NCI-H345 treated with DMSO at 0.1 percent for 48 hours (cell line): ENCODE results near the gene TBC1D22A.

Source experiments
- DNase-seq: peaks from one replicate; lab custom pipeline; 2025; ENCODE audit not compliant: unreplicated experiment; lab: John Stamatoyannopoulos, UW

The TBC1D22A gene

DNA sequence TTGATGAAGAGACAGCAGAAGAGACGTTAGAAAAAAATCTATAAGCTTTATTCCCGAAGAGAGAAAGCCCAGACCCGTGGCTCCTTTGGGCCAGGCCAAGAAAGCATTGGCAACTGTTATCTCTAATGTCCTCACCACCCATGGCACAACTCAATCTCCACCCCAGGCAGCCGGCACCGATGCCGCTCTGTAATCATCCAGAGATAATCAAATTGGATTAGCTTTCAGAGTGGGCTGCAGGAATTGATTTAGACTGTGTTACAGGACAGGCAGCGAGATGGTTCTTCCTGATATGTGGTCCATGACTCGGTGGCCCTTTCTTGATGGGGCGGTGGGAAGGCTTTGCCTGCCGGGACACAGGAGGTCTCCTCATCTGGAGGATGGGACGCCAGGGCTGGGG is 383.9 kb downstream of the TBC1D22A start:
- DNase-seq, result no peak

DNA sequence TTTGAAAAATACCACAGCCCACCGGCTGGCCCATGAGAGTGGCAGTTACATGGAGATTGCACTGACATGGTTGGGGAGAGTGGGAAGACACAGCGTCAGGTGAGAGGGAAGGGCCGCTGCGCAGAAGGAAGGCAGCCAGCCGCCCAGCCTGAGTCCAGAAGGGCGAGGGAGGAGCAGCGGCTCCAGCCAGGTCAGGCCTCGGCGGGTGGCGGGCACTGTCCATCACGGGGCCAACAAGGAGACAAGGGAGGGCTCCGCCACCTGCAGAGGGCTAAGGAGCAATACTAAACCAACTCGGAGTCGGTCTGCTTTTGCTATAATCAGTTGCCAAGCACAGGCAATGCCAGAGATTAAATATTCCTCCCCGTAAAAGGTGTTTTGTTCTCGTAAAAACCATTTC is 384.5 kb downstream of the TBC1D22A start:
- no peak for DNase-seq

DNA sequence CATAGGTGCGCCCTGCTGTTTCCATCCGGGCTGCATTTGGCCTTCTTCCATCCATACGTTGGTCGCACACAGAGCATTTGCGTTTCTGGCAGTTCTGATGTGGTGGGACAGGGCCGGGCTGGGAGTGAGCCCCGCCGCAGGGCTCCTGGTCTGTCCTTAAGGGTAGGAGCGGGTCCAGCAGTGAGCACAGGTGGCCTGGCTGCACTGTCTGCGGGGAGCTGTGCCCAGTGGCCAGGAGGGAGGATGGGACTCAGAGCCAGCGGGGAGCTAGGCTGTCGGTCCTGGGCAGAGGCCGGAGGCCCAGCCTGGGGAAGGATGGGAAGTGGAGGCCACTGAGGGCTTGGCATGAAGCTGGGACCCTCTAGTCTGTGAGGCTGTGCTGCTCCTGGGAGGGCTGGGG is 385.1 kb downstream of the TBC1D22A start:
- DNase-seq, result no peak

GRCh38 chr22:47148510-47148909 is 386.1 kb downstream of the TBC1D22A start:
- no peak for DNase-seq

GRCh38 chr22:47148956-47149728 is 386.7 kb downstream of the TBC1D22A start:
- no peak for DNase-seq

GRCh38 chr22:47149976-47150375 is 387.5 kb downstream of the TBC1D22A start:
- no peak for DNase-seq

DNA sequence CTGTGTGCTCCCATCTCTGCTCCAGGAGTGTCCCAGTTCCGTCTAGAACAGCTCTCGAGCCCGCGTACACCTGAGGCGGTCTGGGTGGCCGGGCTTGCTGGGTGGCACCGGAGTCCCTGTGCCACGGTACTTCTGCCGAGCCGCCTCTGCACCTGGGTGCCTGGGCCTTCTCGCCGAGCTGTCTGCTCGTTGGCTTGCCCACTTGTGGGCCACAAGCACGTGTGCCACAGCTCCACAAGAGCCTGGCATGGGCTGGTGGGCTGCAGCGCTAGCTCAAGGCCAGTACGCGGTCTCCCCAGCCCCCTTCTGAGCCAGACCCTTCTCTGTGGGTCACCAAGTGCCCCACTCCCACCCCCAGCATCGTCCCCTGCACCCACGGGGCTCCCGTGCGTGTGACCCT is 388.0 kb downstream of the TBC1D22A start:
- DNase-seq, result no peak

- no peak for DNase-seq
These were observed 388.6 kb downstream of the TBC1D22A start for GRCh38 chr22:47151064-47151463.

DNA sequence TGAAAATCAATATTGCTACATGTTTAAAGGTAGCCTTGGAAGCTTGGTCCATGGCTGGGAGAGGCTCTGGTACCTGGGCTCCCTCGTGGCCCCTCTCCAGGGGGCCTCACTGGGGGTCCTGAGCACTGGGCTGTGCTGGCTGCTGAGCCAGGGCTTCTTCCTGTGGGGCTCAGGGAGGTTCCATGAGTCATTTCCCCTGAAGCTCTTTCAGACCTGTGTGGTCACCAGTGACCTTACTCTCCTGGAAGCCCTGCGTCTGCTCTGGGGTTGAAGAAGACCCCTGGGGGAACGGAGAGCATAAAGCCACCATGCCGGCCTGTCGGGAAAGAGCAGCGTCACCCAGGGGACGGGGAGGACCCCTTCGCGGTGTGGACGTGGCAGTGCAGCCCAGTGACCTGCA is 389.0 kb downstream of the TBC1D22A start:
- DNase-seq, result no peak

GRCh38 chr22:47152236-47152635 is 389.8 kb downstream of the TBC1D22A start:
- no peak for DNase-seq

DNA sequence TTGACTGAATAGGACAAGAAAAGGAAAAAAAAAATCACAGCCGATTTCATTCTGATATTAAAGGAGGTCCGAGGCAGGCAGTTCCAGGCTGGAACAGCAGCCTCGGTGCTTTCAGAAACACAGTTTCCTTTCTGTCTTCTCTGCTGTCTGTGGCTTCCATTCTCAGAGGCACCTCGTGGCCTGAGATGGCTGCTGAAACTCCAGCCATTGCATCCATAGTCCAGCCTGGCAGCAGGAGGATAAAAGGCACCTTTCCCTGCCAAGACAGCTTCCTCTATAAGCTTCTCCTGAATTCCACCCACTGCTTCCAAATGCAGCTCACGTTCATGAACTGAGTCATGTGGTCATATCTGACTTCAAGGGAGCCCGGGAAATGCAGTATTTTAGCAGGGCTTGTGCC is 390.5 kb downstream of the TBC1D22A start:
- DNase-seq, result no peak

GRCh38 chr22:47153854-47154525 is 391.5 kb downstream of the TBC1D22A start:
- DNase-seq, result no peak

DNA sequence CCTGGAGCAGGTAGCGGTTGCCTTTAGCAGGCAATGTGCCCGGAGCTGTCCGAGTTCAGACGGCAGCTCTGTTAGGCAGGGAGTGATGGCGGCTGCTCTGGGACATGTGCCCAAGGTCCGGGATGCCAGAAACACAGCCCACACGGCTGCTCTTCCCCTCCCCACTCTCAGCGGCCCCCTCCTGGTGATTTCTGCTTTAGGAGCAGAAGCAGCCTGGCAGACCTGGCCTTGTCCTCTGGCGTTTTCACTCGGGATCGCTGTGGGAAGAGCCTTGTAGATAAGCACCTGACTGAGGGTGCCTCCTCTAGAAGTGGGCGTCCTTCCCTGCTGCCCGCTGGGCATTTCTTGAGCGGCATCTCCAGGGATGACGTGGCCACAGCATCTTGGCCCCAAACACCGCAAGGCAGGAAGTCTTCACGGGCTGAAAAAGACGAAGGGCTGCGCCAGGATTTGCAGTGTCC is 392.2 kb downstream of the TBC1D22A start:
- no peak for DNase-seq

- DNase-seq, result no peak
These were observed 392.9 kb downstream of the TBC1D22A start for GRCh38 chr22:47155131-47155885.

- DNase-seq, result no peak
These were observed 393.5 kb downstream of the TBC1D22A start for GRCh38 chr22:47155912-47156311.

DNA sequence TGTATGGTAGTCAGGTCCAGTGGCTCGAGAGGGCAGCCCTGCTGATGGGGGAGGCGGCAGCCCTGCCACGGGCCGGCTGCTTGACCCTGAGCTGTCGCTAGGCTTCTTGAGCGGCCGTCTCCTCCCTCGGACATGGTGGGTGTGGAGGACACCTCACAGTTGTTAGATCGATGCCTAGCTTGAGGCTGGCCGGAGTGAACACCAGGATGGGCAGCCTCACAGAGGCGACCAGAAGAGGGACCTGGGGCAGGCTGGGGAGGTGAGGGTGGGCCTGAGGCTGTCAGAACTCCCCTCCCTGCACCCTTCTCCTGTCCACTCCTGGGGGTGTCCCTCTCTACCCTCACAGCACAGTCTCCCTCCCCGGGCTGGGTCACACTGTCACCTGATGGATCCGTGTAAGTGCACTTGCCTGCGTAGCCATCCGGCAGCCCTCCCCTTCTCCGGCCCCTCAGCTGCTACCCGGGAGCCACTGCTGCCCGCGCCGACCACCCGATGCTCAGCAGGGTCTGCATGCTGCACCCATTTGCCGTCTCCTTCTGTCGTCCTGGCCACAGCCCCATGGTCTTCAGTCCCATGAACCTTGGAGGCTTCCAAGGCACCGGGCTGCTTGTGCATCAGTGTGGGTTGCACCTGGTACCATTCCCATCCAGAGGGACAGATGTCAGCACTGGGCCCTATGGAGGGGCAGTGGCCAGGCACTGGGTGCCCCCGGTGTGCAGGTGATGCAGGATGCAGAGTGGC is 394.1 kb downstream of the TBC1D22A start:
- no peak for DNase-seq

DNA sequence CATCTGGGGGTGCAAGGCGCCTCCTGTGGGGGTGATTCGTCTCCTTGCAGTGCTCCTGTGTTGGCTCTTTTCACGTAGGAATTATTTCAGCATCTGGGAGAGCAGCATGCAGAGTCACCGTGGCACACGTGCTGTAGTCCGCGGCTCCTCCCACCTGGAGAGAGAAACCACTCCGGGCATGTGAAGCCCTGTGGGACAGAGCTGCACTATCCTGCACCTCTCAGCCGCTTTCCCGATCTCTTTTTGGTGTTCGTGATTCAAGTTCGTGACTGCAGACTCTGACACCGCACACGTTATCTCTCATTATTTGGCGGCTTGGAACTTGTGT is 394.6 kb downstream of the TBC1D22A start:
- no peak for DNase-seq

GRCh38 chr22:47157486-47158270 is 395.2 kb downstream of the TBC1D22A start:
- no peak for DNase-seq

DNA sequence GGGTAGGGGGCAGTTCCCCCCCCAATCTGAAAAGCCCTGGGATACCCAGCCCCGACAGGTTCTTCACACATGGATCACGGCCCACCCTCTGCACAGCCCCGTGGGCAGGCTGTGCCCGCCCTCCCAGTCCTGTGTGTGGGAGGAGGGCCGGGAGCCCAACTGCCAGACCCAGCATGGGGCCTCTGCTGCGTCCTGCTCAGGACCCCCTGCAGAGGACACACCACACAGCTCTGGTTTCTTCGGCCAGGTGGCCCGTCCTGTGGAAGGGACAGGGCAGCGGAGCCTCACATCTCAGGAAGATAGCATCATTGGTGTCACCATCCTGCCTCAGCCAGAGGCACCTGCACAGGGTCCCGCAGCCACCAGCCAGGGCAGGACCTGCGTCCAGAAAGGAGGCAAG is 396.0 kb downstream of the TBC1D22A start:
- no peak for DNase-seq

DNA sequence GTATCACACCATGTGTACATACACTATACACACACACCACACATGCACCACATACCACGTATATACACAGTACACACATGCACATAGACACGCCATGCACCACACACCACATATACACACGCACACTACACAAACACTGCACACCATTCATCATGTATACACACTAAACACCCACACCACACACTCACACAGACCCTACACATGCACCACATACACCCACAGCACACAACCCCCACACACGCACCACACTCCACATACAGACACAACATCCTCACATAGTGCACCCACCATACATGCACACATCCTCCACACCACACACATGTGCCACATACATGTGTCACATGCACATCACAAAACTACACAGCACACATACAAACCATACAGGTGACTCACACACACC is 397.1 kb downstream of the TBC1D22A start:
- no peak for DNase-seq

DNA sequence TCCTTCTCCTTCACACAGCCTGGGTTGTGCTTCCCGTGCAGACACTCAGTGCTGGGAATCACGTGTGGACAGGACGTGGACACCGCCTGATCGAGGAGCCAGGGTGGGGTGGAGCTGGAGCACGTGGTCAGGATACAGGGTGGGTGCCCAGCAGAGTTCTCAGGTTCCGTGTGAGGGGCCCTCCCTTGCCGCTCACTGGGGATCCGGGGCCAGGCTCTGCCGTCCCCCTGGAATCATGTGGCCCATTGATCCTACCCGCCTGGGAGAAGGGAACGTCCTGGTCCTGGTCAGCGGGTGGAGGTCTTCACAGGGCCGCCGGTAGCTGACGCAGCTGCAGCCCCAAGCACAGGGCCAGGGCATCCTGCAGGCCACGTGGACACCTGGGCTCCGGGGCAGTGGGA is 397.7 kb downstream of the TBC1D22A start:
- no peak for DNase-seq
